ENCODE results near the gene INPP5A. TPM values are rescaled to one million over a fixed set of nuclear protein-coding genes. Genes with fewer than 3 reads are reported as not detected.
"Not testable (repeated sequence)": the region's sequence is repeated elsewhere in the genome, so short reads cannot be mapped to it uniquely, and the experiment has no call there.

Gene INPP5A, protein sequence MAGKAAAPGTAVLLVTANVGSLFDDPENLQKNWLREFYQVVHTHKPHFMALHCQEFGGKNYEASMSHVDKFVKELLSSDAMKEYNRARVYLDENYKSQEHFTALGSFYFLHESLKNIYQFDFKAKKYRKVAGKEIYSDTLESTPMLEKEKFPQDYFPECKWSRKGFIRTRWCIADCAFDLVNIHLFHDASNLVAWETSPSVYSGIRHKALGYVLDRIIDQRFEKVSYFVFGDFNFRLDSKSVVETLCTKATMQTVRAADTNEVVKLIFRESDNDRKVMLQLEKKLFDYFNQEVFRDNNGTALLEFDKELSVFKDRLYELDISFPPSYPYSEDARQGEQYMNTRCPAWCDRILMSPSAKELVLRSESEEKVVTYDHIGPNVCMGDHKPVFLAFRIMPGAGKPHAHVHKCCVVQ
- total RNA-seq: 10 to 100 TPM; 28.6 to 81.7 (median 44.8) TPM

DNA sequence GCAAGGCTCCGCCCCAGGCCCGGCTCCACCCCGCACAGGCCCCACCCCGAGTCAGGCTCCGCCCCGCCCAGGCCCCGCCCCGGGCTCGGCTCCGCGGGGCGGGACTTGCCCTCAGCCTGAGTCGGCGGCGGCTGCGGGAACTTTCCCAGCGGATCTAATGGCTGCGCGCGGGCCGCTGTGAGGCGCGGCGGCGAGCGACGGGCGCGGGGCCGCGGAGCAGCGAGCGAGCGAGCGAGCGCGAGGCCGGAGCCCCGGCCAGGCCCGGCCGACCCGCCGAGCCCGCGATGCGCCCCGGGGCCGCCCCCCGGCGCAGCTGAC is at the start of gene INPP5A:
TSS of gene INPP5A (plus strand) at position 104 of the 318 bp plus-strand sequence. CDS start 310 bp downstream, outside the sequence.
- H3K4me1 ChIP-seq: peaks cover 57 to 78% (median 68%) of the 10 kb centered on the region in 4 donors
- no peak for DNase-seq
- TF ChIP-seq, protein P1, sequence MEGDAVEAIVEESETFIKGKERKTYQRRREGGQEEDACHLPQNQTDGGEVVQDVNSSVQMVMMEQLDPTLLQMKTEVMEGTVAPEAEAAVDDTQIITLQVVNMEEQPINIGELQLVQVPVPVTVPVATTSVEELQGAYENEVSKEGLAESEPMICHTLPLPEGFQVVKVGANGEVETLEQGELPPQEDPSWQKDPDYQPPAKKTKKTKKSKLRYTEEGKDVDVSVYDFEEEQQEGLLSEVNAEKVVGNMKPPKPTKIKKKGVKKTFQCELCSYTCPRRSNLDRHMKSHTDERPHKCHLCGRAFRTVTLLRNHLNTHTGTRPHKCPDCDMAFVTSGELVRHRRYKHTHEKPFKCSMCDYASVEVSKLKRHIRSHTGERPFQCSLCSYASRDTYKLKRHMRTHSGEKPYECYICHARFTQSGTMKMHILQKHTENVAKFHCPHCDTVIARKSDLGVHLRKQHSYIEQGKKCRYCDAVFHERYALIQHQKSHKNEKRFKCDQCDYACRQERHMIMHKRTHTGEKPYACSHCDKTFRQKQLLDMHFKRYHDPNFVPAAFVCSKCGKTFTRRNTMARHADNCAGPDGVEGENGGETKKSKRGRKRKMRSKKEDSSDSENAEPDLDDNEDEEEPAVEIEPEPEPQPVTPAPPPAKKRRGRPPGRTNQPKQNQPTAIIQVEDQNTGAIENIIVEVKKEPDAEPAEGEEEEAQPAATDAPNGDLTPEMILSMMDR (IDR thresholded peaks at IDR 0.05): no peak
- TF ChIP-seq EP300 (IDR thresholded peaks at IDR 0.05): no peak
- TF ChIP-seq POLR2A (IDR thresholded peaks at IDR 0.05): peak in 1 of 4 donors; percentile 74
- peak; percentile 45 to 82 for TF ChIP-seq POLR2AphosphoS5 (IDR thresholded peaks at IDR 0.05)

DNA sequence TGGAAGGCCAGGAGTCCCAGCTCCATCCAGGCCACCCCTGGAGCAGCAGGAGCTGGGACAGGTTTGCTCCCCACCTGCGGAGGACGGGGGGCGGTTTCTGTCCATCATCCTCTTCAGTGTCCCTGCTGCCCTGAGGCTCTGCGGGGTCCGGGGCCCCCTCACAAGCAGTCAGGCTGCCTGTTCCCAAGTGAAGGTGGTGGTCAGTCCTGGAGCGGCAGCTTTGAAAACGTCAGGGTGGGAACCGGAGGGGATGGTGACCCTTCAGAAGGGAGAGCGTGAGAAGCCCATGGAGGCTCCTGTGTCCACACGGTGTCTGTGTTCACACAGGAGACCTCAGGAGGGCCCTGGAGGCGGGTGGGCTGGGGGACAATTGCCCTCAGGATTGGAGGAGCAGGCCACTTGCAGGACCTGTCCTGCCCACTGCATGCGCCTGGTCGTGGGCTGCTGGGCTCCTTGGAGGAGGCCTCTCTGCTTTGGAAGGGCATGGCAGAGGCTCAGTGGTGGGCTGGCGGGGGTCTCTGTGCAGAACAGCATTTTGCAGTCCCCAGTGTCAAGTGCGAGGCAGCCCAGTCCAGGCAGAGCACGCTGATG is 49.3 kb upstream of the INPP5A start:
- no peak overlapping the region for H3K4me3 ChIP-seq
- peak in 1 of 2 donors; percentile 57 for DNase-seq
- 88 to 91% methylated on average over 12 to 16 of the region's 16 CpGs for WGBS, 2 donors
- peaks cover 5 to 8% (median 6%) of the 10 kb centered on the region in 4 donors for H3K4me1 ChIP-seq
- no peak for ATAC-seq (ENCODE audit: low FRiP score in 2 of 2)
- TF ChIP-seq, protein P1 (IDR thresholded peaks at IDR 0.05): no peak
- TF ChIP-seq POLR2A (IDR thresholded peaks at IDR 0.05): no peak
- TF ChIP-seq EP300 (IDR thresholded peaks at IDR 0.05): no peak
- no peak for TF ChIP-seq POLR2AphosphoS5 (IDR thresholded peaks at IDR 0.05)
- no peaks in the 10 kb centered on the region for H3K36me3 ChIP-seq
- H3K9me3 ChIP-seq: no peaks in the 10 kb centered on the region
- H3K27me3 ChIP-seq: no peaks in the 10 kb centered on the region
- H3K27ac ChIP-seq: no peak overlapping the region

More for the DNA sequence above, at the start of gene INPP5A:
- 0% methylated on average over 4 of the region's 50 CpGs; no CpG with 5 or more reads in 1 of the 2 donors for WGBS, 2 donors
- no peaks in the 10 kb centered on the region for H3K9me3 ChIP-seq
- H3K27me3 ChIP-seq: no peaks in the 10 kb centered on the region
- H3K4me3 ChIP-seq: peak within 1 kb of the TSS; percentile 67 to 87 (median 76)
- no peaks in the 10 kb centered on the region for H3K36me3 ChIP-seq
- ATAC-seq (ENCODE audit: low FRiP score in 2 of 2): no peak
- peak within 1 kb of the TSS; percentile 87 to 93 (median 90) for H3K27ac ChIP-seq

DNA sequence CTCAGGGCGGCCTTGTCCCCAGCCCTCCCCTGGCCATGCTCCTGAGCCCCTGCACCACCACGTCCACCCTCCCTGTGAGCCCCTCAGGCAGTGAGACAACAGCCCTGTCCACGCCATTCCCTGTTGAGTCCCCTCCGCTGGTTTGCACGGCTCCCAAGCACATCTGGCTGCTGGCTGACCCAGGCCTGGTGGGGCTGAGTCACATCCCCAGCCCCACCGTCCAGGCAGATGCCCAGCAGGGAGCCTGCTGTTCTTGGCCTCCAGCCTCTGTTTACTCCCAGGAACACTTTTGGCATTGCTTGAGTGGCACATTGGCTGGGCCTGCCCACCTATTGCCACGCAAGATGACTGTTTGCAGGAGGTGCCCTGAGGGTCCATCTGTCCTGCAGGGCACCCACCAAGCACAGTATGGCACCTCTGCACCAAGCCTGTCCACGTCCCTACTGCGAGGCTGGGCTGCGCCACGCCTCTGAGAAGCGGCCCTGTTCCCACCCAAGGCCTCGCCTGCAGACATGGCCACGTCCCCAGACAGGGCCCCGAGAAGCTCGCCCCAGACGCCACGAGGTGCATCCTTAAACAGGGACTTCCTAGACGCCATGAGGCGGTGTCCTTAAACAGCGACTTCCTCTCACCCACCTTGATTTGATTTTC is 48.4 kb upstream of the INPP5A start:
- no peaks in the 10 kb centered on the region for H3K27me3 ChIP-seq
- 88 to 91% methylated on average over 19 to 21 of the region's 21 CpGs for WGBS, 2 donors
- H3K4me3 ChIP-seq: no peak overlapping the region
- ATAC-seq (ENCODE audit: low FRiP score in 2 of 2) (peak in 1 of 2 donors; percentile 8), DNase-seq (peak; percentile 9 to 56)
- H3K4me1 ChIP-seq: peaks cover 5 to 11% (median 9%) of the 10 kb centered on the region in 4 donors
- no peaks in the 10 kb centered on the region for H3K9me3 ChIP-seq
- no peak overlapping the region for H3K27ac ChIP-seq
- no peak for TF ChIP-seq POLR2A (IDR thresholded peaks at IDR 0.05)
- TF ChIP-seq EP300 (IDR thresholded peaks at IDR 0.05): no peak
- TF ChIP-seq POLR2AphosphoS5 (IDR thresholded peaks at IDR 0.05): no peak
- TF ChIP-seq, protein P1 (IDR thresholded peaks at IDR 0.05): no peak
- H3K36me3 ChIP-seq: no peaks in the 10 kb centered on the region

DNA sequence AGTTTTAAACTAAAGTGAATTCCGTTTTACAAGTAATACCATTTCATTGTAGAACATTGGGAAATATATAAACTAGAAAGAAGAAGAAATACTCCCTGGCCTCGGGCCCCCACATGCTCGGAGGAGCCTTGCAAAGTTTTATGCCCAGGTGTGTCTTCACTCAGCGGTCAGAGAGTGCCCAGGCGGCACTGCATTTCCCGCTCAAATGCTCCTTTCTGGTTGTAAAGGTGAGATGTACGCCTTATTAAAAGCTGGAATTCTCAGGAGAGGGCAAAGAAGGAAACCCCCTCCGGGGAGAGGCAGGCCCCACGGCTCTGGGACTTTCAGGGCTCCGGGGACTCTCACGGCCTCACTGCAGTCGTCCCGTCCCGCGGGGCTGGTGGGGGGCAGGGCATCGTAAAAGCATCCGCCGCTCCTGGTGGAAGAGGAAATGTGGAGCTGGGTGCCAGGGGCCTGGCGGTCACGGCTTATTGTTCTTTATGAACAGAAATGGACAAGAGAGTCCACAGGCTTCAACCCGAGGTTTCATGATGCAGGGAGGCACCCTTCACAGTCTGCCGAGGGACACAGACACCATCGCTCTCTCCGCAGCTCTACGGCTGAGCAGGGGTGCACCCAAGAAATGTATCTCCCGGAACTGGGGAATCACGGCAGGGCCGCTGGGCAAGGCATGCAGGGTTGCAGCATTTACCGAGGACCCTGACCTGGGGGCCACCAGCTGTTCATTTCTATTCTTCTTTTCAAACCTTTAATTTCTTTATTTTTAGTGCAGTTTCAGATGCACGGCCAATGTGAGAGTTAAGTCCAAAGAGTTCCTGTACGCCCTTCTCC is 47.7 kb upstream of the INPP5A start:
- Histone ChIP-seq H3K27ac (no peak overlapping the region), H3K27me3 (no peaks in the 10 kb centered on the region), H3K36me3 (no peaks in the 10 kb centered on the region), H3K9me3 (no peaks in the 10 kb centered on the region), H3K4me1 (peaks cover 5 to 11% (median 9%) of the 10 kb centered on the region in 4 donors), H3K4me3 (no peak overlapping the region)
- TF ChIP-seq EP300 (IDR thresholded peaks at IDR 0.05): no peak
- TF ChIP-seq POLR2A (IDR thresholded peaks at IDR 0.05): no peak
- TF ChIP-seq, protein P1 (IDR thresholded peaks at IDR 0.05): no peak
- no peak for TF ChIP-seq POLR2AphosphoS5 (IDR thresholded peaks at IDR 0.05)
- 80 to 82% methylated on average over 23 to 31 of the region's 31 CpGs for WGBS, 2 donors
- ATAC-seq (ENCODE audit: low FRiP score in 2 of 2) (no peak), DNase-seq (no peak)

DNA sequence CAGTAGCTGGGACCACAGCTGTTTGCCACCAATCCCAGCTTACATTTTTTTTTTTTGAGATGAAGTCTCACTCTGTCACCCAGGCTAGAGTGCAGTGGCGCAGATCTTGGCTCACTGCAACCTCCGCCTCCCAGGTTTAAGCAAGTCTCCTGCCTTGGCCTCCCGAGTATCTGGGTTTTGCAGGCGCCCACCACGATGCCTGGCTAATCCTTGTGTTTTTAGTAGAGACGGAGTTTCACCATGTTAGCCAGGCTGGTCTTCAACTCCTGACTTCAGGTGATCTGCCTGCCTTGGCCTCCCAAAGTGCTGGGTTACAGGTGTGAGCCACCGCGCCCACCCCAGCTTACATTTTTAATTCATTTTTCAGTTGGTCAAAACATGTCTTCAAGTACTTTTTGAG is 46.1 kb upstream of the INPP5A start:
- not testable (repeated sequence) for H3K27me3 ChIP-seq; H3K4me3 ChIP-seq; H3K36me3 ChIP-seq; DNase-seq; ATAC-seq (ENCODE audit: low FRiP score in 2 of 2); H3K27ac ChIP-seq; H3K9me3 ChIP-seq
- WGBS, 2 donors: 98 to 99% methylated on average over 8 of the region's 8 CpGs
- H3K4me1 ChIP-seq: peaks cover 9 to 23% (median 12%) of the 10 kb centered on the region in 4 donors

Measured in upper lobe of left lung (tissue), 6 donors.